ENCODE measurements around the gene PTPRU.

GRCh38 chr1:29249951-29250581 is 13.7 kb downstream of the PTPRU start:
- TF ChIP-seq CTCF (IDR thresholded peaks at IDR 0.05) (no peak), POLR2A (IDR thresholded peaks at IDR 0.05) (no peak), POLR2AphosphoS5 (IDR thresholded peaks at IDR 0.05; ENCODE audit: insufficient read depth in 1 of 2, low read depth in 1 of 2) (no peak)

Data from vagina (tissue), 2 donors.